Right renal pelvis (tissue), 4 donors: Measurements from ENCODE around the gene LDLRAD3. TPM values are rescaled to one million over a fixed set of nuclear protein-coding genes. Genes with fewer than 3 reads are reported as not detected.

Experiments used
- DNase-seq, 4 donors: peaks; one replicate each; pipeline ENCODE4 v3.0.0-alpha.2; 2013; ENCODE audit warnings: low read depth in 4 of 4, low spot score in 3 of 4, missing footprints in 1 of 4
- polyA plus RNA-seq, 4 donors: library from polyadenylated mRNA; unstranded; fragments of 120-200 nt; gene quantifications; one replicate each; pipeline ENCODE4 v1.2.1, GENCODE V29; 2013; ENCODE audit not compliant: insufficient read length in 4 of 4

Gene LDLRAD3
- polyA plus RNA-seq, 4 donors, result 23.7 to 27.8 (median 27.0) TPM

DNA sequence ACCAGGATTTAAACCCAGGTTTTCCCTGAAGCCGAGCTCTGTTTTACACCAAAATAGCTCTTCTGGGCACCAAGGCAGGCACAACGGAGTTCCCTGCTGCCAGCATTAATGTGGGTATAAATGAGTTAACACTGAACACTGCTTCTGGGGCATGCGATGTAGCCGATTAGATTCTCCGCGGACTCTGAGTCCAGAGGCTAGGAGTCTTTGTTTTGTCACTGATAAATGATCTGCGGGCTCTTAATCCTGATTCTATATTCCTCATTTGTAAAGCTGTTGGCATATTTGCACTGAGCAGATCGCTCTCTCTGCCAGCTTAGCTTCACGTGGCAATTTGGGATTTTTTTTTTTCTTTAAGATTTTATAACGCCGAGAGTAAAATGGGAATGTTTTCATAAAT, 16.8 kb upstream of the LDLRAD3 start:
- DNase-seq, result no peak

DNA sequence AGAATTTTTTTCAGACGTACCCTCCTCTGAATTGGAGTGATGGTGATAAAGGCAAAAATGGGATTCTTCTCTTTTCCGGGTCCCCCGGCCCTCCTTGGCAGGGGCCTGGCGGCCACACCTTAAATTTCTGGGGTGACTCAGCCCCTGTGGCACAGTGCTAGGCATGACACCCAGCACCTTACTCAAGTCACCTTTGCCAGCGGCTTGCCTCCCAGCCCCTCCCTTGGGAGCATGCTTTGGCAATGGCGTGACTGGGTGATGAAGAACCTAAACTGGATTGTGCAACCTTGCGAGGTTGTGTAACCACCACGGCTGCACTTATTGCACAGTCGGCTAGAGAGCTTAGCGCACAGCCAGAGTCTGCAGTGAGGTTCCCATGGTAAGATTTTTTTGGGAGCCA, 16.2 kb upstream of the LDLRAD3 start:
- no peak for DNase-seq

DNA sequence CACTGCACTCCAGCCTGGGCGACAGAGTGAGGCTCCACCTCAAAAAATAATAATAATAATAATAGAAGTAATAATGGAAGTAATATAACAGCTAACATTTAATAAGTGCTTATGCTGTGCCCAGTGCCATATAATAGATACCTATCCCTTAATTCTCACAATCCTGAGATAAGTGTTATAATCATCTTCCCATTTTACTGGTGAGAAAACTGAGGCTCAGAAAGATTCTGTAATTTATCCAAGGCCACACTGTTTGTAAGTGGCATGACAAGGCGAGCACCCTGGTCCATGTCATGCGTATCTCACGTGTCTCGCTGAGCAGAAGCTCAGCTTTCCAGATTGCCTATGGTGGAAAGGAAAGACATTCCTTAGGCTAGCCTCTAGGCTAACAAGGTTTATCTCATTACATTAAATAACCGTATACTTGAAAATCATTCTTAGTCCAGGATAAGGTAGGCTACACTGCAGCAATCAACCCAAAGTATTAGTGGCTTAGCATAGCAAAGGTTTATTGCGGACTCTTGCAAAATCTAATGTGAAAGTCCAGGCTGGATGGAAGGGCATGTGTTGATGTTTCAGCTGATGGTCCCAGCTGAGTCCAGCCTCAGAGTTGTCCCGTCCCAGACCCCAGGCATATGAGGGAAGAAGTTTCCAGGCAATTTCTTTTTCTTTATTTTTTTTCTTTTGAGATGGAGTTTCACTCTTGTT, 15.0 kb upstream of the LDLRAD3 start:
- DNase-seq, result no peak

DNA sequence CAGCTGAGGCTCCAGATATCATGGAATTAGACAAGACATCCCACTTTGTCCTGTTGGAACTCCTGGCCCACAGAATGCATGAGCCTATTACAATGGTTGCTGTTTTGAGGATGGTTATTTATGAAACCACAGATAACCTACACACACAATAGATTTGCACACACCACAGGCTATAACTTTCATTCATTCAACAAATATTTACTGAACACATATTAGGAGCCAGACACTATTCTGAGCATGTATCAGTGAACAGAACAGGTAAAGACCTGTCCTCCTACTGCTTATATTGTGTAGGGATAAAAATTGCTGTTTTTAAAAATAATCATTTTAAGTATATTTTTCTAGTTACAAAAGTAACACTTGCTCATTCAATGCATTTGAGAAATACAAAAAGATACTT, 13.4 kb upstream of the LDLRAD3 start:
- DNase-seq, result no peak

DNA sequence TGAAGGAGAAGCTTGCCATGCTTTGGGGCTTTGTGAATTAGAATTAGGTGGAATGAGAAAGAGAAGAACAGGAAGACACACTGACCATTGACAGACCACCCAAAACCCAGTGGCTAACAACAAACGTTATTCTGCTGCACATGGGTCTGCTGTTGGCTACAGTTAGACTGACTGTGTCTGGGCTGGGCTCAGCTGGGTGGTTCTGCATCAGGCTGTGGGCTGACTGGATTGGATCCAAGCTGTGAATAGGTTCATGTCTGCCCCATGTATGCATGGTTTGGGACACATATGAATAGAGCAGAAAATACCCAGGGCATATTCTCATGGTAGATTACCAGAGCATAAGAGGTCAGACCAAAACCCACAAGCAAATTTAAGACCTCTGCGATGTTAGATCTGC, 11.7 kb upstream of the LDLRAD3 start:
- DNase-seq, result no peak

DNA sequence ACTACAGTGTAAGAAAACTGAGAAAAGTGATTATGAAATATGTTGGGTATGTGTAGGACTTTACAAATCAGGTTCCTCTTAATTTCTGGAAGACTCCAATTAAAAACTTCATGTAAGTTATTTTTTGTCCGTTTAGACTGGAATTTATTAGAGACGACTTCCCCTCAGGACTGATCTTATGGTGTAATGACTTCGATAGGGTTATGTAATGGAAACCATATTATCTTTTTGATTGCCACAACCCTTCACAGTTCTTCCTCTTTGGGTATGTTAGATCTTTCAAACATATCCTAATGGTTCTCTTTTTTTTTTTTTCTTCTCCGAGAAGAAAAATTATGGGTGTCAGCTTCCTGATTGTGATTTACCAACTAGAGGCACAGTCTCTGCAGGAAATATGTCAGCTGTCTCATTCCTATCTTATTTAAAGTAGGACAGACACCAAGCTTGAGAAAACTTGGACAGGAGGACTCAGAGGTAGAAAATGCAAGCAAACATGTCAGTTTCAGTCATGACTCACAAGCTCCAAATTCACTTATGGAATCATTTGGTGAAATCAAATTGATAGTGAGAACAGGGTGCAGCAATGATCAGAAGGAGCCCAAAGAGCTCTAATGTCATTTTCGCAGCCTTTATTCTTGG, 11.1 kb upstream of the LDLRAD3 start:
- no peak for DNase-seq

DNA sequence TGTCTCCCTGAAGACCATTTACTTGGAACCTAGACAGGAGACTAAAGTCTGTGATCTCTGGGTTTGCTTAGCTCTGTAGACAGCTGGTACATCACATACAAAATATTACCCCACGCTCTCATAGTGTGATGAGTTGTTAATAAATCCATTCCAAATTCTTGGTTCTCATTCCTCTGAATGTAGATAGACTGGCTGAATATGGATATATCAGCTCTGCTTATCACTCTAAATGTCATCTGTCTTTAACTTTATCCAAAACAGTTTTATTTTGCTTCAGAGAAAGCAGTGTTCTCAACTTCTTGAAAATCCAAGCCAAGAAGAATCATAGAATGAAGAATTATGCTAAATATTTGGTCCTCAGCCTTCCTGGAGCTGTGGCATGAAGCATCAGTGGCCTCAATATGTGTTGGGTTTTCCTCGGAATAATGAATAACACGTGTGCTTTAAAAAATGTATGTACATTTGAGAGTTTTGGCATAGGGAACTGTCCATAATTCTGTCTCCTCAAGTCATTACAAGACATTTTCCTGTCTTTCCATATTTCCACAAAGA, 10.5 kb upstream of the LDLRAD3 start:
- DNase-seq, result no peak

DNA sequence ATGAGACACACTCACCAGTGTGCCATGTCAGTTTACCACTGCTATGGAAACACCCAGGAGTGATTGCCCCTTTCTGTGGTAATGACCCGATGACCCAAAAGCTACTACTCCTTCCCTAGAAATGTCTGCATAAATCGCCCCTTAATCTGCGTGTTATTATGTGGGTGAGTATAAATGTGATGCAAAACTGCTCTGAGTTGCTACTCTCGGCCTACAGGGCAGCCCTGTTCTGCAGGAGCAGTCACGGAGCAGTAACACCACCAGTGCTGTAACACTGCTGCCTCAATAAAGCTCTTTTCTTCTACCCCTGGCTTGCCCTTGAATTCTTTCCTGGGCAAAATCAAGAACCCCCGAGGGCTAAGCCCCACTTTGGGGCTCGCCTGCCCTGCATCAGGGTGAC, 9.6 kb upstream of the LDLRAD3 start:
- DNase-seq, result no peak

DNA sequence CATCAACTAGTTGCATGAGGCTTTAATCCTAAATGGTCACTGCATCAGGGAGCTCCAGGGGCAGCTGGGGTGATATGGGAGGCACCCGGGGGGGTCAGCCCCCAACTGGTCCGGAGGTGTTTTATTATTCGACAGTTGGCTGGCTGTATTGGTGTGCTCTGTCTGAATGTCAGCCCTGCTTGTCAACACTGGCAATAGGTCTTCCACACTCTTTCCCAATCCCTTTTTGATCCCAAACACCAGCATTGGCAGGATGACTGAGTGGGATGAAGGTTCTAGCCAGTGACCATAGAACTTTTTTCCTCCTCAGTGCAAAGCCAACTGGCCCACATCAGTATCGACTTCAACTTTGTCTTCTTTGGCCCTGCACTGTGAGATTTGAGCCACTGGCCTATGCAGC, 8.9 kb upstream of the LDLRAD3 start:
- no peak for DNase-seq

DNA sequence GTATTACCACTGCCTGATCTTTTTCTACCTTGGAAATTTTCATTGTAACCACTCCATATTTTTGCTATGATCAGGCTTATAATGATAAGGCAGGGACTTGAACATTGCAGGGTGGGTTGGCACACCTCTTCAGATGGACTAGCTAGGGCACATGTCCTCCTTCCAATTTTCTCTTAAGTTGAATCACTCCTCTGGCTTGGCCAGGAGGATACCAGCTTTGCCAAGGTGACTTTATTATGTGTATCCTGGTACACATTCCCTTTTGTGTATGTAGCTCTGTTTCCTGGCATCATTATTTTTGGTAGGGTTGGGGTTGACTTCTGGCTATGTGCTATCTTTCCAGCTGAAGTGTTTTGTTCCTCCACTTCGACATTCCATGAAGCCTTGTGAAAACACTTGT, 8.5 kb upstream of the LDLRAD3 start:
- no peak for DNase-seq

DNA sequence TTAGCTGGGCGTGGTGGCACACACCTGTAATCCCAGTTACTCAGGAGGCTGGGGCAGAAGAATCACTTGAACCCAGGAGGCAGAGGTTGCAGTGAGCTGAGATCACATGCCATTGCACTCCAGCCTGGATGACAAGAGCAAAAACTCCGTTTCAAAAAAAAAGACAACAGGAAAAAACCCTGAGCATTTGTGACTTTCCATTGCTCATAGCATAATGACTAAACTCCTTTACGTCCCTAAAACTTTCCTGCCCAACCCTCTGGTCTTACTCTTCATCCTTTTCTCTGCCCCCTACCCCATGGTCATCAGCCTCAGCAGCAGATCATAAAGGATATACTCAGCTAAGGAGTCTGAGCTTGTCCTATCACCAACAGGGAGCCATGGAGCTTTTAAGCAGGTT, 6.8 kb upstream of the LDLRAD3 start:
- DNase-seq, result no peak

DNA sequence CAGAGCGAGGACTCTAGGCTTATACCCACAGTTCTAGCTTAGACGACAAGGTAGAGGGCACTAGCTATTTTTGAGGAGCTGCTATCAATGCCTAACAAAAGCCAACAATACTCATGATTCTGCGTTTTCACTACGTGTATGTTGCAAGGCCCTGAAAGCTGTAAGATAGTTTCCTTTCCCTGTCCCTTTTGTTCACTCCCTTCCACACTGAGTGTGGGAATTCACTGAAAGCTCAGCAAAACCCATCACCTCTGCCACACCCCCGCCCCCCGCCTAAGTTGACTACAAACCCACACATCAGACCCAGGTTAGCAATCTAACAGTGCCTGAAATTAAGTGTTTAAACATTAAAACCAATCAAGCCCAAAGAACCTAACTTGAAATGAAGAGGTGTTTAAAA, 6.2 kb upstream of the LDLRAD3 start:
- DNase-seq, result no peak

DNA sequence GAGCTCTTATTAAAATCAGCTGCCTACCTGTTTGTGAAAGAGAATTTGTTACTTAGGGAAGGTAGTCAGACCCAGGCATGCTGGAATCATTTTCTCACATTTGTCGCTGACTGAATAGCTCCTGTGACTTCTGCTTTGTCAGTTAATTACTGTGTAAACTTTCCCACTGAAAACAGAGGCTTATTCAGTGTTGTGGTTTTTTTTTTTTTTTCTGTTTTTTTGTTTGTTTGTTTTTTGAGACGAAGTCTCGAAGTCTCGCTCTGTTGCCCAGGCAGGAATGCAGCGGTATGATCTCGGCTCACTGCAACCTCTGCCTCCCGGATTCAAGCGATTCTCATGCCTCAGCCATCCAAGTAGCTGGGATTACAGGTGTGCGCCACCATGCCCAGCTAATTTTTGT, 5.6 kb upstream of the LDLRAD3 start:
- no peak for DNase-seq

DNA sequence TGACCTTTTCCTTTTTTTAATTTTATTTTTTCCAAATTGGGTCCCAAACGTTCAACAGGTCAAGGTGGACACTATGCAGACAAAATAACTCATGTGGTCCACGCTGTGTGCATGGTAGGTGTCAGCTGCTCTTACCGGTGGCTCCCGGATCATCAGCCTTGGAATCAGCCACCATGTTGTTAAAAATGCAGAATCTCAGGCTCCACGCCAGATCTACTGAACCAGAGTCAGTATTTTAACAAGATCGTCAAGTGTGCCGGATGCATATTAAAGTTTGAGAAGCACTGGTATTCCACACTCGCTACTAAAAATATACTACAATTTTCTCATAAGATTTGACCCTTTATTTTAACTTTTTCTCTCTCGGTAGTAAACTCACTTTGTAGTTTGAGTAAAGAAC, 553 bp upstream of the LDLRAD3 start:
- DNase-seq, result no peak

DNA sequence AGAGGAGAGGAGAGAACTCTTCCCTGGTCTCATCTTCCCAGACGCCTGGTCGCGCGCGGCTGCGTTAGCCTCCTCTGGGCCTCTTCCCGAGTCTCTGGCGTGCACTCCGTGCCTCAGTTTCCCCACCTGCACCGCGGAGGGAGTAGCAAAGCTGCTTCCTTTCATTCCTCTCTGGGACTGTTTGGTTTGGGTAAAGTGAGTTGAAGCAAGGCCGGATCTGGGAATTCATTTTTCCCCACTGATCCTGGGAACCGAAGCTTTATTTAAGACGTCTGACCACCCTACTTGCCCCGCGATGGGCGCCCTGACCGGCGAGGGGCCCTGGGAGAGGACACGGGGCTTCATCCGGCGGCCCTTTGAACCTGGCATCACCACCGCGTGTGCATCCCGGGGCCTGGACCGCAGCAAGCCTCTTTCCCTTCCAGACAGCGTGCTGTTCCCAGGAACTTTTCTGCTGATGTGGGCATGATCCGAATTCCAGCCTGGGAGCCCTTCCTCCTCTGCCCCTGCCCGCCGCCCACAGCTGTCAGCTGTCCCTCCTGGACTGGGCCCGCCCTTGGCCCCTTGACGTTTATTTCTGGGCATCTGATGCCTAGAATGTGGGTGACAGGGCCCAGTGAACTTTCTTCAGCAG, 758 bp downstream of the LDLRAD3 start:
- no peak for DNase-seq

DNA sequence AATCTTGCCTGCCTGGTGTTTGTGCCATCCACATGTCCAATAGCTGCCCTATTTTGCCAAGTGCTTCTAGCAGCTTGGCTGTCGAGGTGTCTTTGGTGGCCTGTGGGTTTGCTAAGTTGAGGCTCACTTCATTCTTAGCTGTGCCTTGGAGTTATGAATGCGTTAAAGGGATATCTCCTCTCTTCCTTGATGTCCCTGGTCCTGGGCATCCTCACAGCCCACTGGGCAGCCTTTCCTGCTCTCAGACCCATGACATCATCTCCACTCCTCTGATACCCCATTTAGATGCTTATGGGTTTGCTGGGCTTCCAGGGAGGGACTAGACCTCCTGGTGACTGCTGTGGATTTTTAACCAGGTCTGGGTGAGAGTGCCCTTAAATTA, 1.3 kb downstream of the LDLRAD3 start:
- DNase-seq, result no peak

DNA sequence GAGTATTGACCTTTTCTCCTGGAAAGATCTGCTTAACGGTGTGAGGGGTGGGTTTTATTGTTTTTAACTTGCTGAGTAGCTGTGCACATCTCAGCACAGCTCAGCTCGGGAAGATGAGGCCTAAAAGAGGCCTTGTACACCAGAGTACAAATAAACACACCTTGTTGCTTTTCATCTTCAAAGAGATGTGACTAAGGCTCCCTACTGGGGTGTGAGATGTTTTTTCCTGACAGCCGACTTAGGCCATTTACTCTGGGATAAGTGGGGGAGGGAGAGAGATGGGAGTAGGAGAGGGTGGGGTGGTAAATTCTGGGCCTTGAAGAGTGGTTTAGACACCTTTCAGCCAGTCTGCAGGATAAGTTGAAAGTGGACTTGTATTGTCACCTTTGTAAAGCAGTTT, 2.9 kb downstream of the LDLRAD3 start:
- DNase-seq, result no peak

DNA sequence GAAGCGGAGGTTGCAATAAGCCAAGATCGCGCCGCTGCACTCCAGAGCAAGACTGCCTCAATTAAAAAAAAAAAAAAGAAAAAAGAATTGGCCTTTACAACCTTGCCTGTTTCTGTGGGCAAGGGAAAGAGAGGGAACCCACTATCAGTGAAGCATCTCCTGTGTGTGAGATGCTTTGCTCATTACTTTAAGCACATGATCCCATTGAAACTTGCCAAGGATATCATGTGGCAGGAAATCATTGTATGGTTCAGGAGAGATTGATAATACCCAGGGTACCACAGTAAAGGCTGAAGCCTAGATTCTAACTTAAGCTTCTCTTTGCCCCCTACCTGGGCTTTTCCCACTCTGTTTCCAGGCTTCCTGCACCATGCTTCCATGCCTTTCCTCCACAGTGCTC, 3.6 kb downstream of the LDLRAD3 start:
- no peak for DNase-seq

DNA sequence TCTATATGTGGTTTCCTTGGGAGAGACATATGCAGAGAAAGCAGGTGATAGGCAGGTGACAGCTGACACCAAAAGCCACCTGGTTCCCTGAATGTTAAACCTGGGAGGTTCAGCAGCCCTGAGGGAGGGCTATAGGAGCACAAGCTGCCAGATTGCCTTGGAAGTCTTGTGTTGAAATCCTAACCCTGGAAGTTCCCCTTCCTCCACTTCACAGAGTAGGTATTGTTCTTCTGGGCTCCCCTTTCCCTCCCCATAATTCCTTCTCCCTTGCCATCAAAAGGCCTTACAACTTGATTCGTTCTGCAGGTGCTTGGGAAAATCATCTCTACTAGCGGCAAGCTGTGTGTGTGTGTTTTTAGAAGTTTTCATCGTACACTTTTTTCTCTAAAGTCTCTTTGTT, 5.4 kb downstream of the LDLRAD3 start:
- DNase-seq, result no peak

DNA sequence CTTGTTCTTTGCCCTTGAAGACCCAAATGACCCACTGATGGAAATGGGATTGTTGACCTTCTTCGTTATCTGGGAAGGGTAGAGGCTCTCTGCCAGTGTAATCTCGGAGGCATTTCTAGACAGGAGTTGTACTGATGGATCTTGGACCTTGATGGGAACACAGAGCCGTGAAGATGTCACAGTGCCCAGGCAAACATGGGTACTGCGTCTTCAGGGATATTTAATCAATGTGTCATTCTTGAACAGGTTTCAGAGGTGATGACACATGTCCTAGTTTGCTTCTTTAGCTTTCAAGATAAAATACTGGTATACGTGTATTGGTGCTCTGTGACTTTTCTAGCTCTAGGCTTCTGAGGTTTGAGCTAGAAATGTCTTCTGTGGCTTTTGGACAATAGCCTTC, 6.2 kb downstream of the LDLRAD3 start:
- no peak for DNase-seq

DNA sequence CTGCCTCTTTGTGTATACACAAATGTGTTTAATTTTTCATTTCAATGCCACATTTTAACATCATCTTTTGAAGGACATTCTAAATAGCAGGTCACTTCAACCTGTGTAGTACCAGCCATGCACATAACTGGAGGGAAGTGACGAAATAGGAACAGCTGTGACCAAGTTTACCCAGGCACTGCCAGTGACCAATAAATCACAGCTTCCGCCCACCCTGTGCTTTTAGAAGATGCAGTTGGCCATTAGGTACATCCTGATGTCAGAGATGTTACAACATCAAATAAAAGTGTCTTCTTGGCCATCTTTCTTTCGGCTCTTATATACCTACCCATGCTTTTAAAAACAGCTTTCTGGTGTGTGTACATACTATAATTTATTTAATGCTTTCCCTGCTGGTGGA, 7.8 kb downstream of the LDLRAD3 start:
- no peak for DNase-seq
